SK-N-MC (cell line): ENCODE measurements around the gene SCN1B.
A peak's percentile ranks its signal among the peaks of the same experiment; 100 is the strongest.

Experiments used
- DNase-seq: peaks from one replicate; pipeline ENCODE4 v3.0.0-alpha.2; 2011; ENCODE audit warnings: low read depth, low spot score
- H3K27ac ChIP-seq: fragments of 200-600 bp; sonication (generic); 2 replicates; pipeline ENCODE4 v1.5.1; 2016; ENCODE audit warnings: mixed run types
- H3K36me3 ChIP-seq: fragments of 200-600 bp; sonication (generic); 2 replicates; pipeline ENCODE4 v1.6.1; 2017; ENCODE audit warnings: antibody characterized with exemption, low read length, mixed read lengths; ENCODE audit not compliant: insufficient read depth
- H3K4me3 ChIP-seq: fragments of 200-600 bp; sonication (generic); 2 replicates; pipeline ENCODE4 v1.5.1; 2016
- H3K9ac ChIP-seq: fragments of 200-600 bp; sonication (generic); 2 replicates; pipeline ENCODE4 v1.8.0; 2017; ENCODE audit warnings: mixed run types, mixed read lengths; ENCODE audit not compliant: insufficient read length
- H3K9me3 ChIP-seq: fragments of 200-600 bp; sonication (generic); 2 replicates; pipeline ENCODE4 v1.6.1; 2017; ENCODE audit warnings: low read depth, mild to moderate bottlenecking, antibody characterized with exemption, low read length, moderate library complexity, mixed read lengths
- EZH2 ChIP-seq: fragments of 200-600 bp; sonication (generic); IDR thresholded peaks from one replicate; pipeline ENCODE4 v1.6.1; 2017; ENCODE audit warnings: antibody characterized with exemption
- FOXP2 ChIP-seq: optimal IDR thresholded peaks from 2 replicates; pipeline ENCODE3; 2011; ENCODE audit warnings: mild to moderate bottlenecking, moderate library complexity; ENCODE audit not compliant: insufficient read depth; ENCODE audit errors: extremely low read length, control extremely low read depth
- POLR2AphosphoS5 ChIP-seq: IDR thresholded peaks from 2 replicates; pipeline ENCODE4 v1.6.1; 2012; ENCODE audit warnings: mild to moderate bottlenecking, low read depth, low read length, borderline replicate concordance

SCN1B gene

DNA sequence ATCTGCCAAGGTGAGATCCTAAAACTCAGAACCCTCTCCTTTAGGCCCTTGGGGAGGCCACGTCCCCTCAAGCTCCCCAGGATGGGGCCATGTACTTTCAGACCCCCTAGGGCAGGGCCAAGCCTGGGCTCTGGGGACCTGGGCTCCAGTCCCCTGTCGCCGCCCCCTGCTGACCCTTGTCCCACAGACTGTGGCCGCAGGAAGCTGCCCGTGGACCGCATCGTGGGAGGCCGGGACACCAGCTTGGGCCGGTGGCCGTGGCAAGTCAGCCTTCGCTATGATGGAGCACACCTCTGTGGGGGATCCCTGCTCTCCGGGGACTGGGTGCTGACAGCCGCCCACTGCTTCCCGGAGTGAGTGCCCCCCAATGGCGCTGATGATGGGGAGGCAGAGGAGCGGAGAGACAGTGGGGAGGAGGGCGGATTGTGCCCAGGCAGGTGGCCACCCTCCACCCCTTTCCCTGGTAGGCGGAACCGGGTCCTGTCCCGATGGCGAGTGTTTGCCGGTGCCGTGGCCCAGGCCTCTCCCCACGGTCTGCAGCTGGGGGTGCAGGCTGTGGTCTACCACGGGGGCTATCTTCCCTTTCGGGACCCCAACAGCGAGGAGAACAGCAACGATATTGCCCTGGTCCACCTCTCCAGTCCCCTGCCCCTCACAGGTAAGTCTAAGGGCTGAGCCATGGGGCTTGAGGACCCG lies 30.0 kb downstream of the SCN1B start:
- DNase-seq = no peak
- Histone ChIP-seq H3K9ac (no peak overlapping the region), H3K36me3 (no peaks in the 10 kb centered on the region), H3K9me3 (no peaks in the 10 kb centered on the region), H3K4me3 (no peak overlapping the region), H3K27ac (no peak overlapping the region)
- TF ChIP-seq POLR2AphosphoS5 = no peak
- TF ChIP-seq FOXP2 = no peak
- TF ChIP-seq EZH2 = no peak

DNA sequence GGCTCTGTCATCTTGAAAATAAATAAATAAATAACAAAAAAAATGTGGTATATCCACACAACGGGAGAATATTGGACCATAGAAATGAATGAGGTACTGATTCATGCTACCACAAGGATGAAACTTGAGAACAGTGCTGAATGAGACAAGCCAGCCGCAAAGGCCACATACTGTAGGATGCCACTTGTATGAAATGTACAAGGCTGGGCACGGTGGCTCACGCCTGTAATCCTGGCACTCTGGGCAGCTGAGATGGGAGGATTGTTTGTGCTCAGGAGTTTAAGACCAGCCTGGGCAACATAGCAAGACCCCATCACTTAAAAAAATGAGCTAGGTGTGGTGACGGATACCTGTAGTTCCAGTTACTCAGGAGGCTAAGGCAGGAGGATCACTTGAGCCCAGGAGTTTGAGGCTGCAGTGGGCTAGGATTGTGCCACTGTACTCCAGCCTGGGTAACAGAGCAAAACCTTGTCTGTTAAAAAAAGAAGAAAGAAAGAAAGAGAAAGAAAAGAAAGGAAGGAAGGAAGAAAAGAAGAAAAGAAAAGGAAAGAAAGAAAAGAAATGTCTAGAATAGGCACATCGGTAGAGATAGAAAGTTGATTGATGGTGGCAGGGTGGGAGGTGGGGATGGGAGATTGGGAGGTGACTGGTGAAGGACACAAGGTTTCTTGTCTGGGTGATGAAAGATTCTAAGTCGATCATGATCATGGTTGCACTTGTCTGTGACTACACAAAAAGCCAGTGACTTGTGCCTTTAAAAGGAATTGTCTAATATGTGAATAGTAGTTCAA lies 31.5 kb downstream of the SCN1B start:
- no peak for TF ChIP-seq FOXP2
- H3K27ac ChIP-seq = no peak overlapping the region
- no peaks in the 10 kb centered on the region for H3K9me3 ChIP-seq
- H3K36me3 ChIP-seq = no peaks in the 10 kb centered on the region
- DNase-seq = no peak
- H3K9ac ChIP-seq = no peak overlapping the region
- no peak overlapping the region for H3K4me3 ChIP-seq

DNA sequence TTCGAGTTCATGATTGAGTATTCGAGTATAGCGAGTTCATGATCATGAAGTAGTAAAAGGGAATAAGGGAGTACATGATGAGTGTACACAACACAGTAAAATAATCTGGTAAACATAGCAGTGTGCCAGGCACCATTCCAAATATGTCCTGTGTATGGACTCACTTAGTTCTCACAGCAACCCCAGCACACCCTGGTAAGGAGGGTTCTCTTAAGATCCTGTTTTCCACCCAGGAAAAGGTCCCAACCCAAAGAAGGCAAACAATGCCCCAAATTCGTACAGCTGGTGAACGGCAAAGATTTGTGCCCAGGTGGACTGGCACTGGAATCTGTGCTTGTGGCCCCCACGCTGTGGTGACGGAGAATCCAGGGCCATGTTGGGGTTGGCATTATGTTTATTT lies 32.7 kb downstream of the SCN1B start:
- Histone ChIP-seq H3K4me3 (no peak overlapping the region), H3K9ac (no peak overlapping the region), H3K36me3 (no peaks in the 10 kb centered on the region), H3K9me3 (no peaks in the 10 kb centered on the region), H3K27ac (no peak overlapping the region)
- no peak for DNase-seq
- TF ChIP-seq FOXP2 = no peak

DNA sequence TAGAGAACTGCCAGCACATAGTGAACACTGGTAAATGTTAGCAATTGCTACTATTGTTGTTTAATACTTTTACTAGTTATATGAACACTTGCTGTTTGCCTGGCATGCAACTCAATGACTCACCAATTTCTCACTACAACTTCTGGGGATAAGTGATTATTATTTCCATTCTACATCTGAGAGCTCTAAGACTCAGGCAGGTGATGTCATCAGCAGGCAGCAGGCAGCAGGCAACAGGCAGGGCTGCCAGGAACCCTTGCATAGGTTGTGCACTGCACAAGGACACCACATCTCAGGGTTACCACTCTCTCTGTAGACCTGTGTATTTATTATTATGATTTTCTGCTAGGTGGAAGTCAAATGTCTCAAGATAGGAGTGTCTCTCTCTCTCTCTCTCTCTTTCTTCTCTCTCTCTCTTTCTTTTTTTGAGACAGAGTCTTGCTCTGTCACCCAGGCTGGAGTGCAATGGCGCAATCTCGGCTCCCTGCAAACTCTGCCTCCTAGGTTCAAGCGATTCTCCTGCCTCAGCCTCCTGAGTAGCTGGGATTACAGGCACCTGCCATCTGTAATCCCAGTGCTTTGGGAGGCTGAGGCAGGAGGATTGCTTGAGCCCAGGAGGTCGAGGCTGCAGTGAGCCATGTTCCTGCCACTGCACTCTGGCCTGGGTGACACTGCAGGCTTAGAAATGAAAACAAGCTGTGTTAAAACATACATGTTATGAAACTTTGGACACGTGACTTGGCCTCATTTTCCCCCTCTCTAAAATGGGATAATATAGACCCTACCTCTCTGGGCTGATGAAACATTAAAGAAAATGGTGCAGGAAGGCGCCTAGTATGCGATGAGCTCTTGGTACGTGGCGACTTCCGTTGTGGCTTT lies 33.9 kb downstream of the SCN1B start:
- H3K27ac ChIP-seq = no peak overlapping the region
- TF ChIP-seq EZH2 = no peak
- no peak for DNase-seq

DNA sequence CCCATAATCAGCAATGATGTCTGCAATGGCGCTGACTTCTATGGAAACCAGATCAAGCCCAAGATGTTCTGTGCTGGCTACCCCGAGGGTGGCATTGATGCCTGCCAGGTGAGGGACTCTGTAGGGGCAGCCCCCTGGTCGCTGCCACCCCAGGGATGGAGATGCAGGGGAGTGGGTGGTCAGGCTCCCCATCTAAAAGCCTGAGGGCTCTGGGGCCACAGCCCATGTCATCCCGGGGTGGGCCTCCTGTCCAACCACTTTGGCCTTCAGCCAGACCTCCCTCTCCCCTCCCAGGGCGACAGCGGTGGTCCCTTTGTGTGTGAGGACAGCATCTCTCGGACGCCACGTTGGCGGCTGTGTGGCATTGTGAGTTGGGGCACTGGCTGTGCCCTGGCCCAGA lies 35.3 kb downstream of the SCN1B start:
- Histone ChIP-seq H3K9me3 (no peaks in the 10 kb centered on the region), H3K9ac (no peak overlapping the region), H3K4me3 (no peak overlapping the region), H3K27ac (no peak overlapping the region), H3K36me3 (no peaks in the 10 kb centered on the region)
- no peak for DNase-seq
- TF ChIP-seq FOXP2 (no peak), EZH2 (no peak), POLR2AphosphoS5 (no peak)

More for the DNA sequence above, 33.9 kb downstream of the SCN1B start:
- no peaks in the 10 kb centered on the region for H3K9me3 ChIP-seq
- H3K4me3 ChIP-seq = no peak overlapping the region
- H3K9ac ChIP-seq = no peak overlapping the region
- no peaks in the 10 kb centered on the region for H3K36me3 ChIP-seq

DNA sequence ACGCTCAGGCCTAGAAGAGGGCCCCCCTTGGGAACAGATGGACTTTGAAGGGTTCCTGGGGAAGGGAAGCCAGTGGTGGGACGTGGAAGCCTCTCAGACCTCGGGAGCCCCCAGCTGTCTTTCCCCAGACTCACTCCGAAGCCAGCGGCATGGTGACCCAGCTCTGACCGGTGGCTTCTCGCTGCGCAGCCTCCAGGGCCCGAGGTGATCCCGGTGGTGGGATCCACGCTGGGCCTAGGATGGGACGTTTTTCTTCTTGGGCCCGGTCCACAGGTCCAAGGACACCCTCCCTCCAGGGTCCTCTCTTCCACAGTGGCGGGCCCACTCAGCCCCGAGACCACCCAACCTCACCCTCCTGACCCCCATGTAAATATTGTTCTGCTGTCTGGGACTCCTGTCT lies 35.9 kb downstream of the SCN1B start:
- no peak for DNase-seq
- no peak for TF ChIP-seq FOXP2
- TF ChIP-seq EZH2 = no peak
- TF ChIP-seq POLR2AphosphoS5 = no peak
- no peaks in the 10 kb centered on the region for H3K9me3 ChIP-seq
- H3K27ac ChIP-seq = no peak overlapping the region
- no peak overlapping the region for H3K4me3 ChIP-seq
- H3K9ac ChIP-seq = no peak overlapping the region
- H3K36me3 ChIP-seq = no peaks in the 10 kb centered on the region

DNA sequence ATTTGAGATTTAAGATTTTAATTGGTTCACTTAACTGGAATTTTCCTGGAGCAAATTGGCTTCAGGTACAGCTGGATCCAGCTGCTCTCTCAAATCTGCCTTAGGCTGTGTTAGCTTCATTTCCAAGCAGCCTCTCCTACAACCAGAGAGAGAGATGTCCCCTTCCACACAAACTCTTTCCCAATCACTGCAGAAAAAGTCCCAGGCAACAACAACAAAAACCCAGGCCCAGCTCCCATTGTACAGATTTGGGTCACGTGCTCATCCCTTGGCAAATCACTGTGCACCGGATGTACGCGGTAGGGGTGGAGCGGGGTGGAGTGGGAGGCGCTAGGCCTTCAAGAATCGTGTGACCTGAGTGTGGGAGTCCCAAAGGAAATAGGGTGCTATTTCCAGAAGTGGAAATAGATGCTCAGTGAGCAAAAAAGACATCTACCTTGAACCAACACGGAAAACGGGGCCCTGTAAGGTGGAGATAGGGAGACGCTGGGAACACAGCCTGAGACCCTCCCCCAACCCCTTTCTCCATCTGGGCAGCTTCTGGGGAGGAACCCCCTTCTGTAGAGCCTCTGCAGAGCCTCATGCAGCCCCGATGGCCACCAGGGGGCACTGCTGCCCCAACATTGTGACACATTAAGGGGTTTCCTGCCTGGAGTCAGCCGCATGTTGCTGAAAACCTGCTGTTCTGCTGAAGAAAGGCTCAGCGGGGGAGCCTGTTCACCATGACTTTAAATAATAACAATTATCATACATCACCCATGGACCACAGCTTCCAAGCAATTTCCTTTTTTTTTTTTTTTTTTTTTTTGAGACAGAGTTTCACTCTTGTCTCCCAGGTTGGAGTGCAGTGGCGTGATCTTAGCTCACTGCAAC lies 36.7 kb downstream of the SCN1B start:
- no peaks in the 10 kb centered on the region for H3K9me3 ChIP-seq
- no peak for TF ChIP-seq FOXP2
- no peak for TF ChIP-seq EZH2
- no peak for TF ChIP-seq POLR2AphosphoS5
- H3K36me3 ChIP-seq = no peaks in the 10 kb centered on the region
- H3K9ac ChIP-seq = no peak overlapping the region
- H3K27ac ChIP-seq = no peak overlapping the region
- no peak overlapping the region for H3K4me3 ChIP-seq
- peak; percentile 22 for DNase-seq
